GM12878 (cell line): ENCODE measurements around the gene M1AP. TPM values are rescaled to one million over a fixed set of nuclear protein-coding genes. Genes with fewer than 3 reads are reported as not detected.

Experiments
- BCL11A ChIP-seq: IDR thresholded peaks from 2 replicates; pipeline ENCODE4 v1.6.1; 2011; ENCODE audit warnings: low read depth, low read length
- E4F1 ChIP-seq: fragments of 450-650 bp; IDR thresholded peaks from 2 replicates; pipeline ENCODE4 v1.6.1; 2018; ENCODE audit warnings: borderline replicate concordance, mild to moderate bottlenecking; ENCODE audit not compliant: partially characterized antibody
- EP300 ChIP-seq, 2 experiments: fragments of 150-350 bp in 1 of 2; IDR thresholded peaks; 2 replicates each; pipeline ENCODE4 v1.6.1; 2011 to 2012; ENCODE audit warnings: low read depth in 2 of 2, low read length in 2 of 2, borderline replicate concordance in 1 of 2, improper control_type of control experiment in 1 of 2, inconsistent platforms in 1 of 2; ENCODE audit not compliant: control insufficient read depth in 1 of 2
- HCFC1 ChIP-seq: fragments of 150-350 bp; IDR thresholded peaks from 2 replicates; pipeline ENCODE4 v1.6.1; 2014; ENCODE audit warnings: low read length
- LARP7 ChIP-seq: fragments of 450-650 bp; IDR thresholded peaks from 2 replicates; pipeline ENCODE4 v1.6.1; 2017; ENCODE audit warnings: mild to moderate bottlenecking
- MEF2A ChIP-seq: IDR thresholded peaks from 2 replicates; pipeline ENCODE4 v1.6.1; 2011; ENCODE audit warnings: low read depth, mild to moderate bottlenecking, low read length, moderate library complexity; ENCODE audit not compliant: insufficient read depth
- MYC ChIP-seq: IDR thresholded peaks from 2 replicates; pipeline ENCODE4 v1.6.1; 2011; ENCODE audit warnings: mild to moderate bottlenecking, low read length, moderate library complexity, inconsistent platforms; ENCODE audit not compliant: insufficient read depth, insufficient replicate concordance, insufficient read length, severe bottlenecking
- NFIC ChIP-seq: IDR thresholded peaks from 2 replicates; pipeline ENCODE4 v1.6.1; 2012; ENCODE audit warnings: low read depth, mild to moderate bottlenecking, inconsistent platforms, low read length, moderate library complexity
- NFXL1 ChIP-seq: fragments of 450-650 bp; IDR thresholded peaks from 2 replicates; pipeline ENCODE4 v1.6.1; 2017; ENCODE audit warnings: antibody characterized with exemption, mild to moderate bottlenecking, borderline replicate concordance
- NFYA ChIP-seq: IDR thresholded peaks from 2 replicates; pipeline ENCODE4 v1.6.1; 2011; ENCODE audit warnings: low read depth, mild to moderate bottlenecking, low read length, improper control_type of control experiment, borderline replicate concordance
- NKRF ChIP-seq: fragments of 450-650 bp; conservative IDR thresholded peaks from 2 replicates; pipeline ENCODE4 v1.6.1; 2017; ENCODE audit warnings: mild to moderate bottlenecking, moderate library complexity
- NR2C1 ChIP-seq: fragments of 450-650 bp; IDR thresholded peaks from 2 replicates; pipeline ENCODE4 v1.6.1; 2017; ENCODE audit warnings: antibody characterized with exemption, mild to moderate bottlenecking, moderate library complexity
- POLR2AphosphoS2 ChIP-seq: IDR thresholded peaks from 2 replicates; pipeline ENCODE4 v1.6.1; 2011; ENCODE audit warnings: low read depth, mild to moderate bottlenecking, low read length, improper control_type of control experiment, moderate library complexity
- RAD21 ChIP-seq: IDR thresholded peaks from 2 replicates; pipeline ENCODE4 v1.6.1; 2011; ENCODE audit warnings: mild to moderate bottlenecking, low read depth, low read length, moderate library complexity; ENCODE audit not compliant: insufficient read depth
- RUNX3 ChIP-seq: IDR thresholded peaks from 2 replicates; pipeline ENCODE4 v1.6.1; 2012; ENCODE audit warnings: low read length, inconsistent platforms
- SMAD1 ChIP-seq: fragments of 450-650 bp; IDR thresholded peaks from 2 replicates; pipeline ENCODE4 v1.6.1; 2018; ENCODE audit warnings: mild to moderate bottlenecking, low read depth; ENCODE audit not compliant: partially characterized antibody
- SMAD5 ChIP-seq: IDR thresholded peaks from 2 replicates; pipeline ENCODE4 v1.6.1; 2016; ENCODE audit warnings: antibody characterized with exemption, low read depth
- TCF3 ChIP-seq: IDR thresholded peaks from 2 replicates; pipeline ENCODE4 v1.6.1; 2012; ENCODE audit warnings: low read depth, mild to moderate bottlenecking, low read length, borderline replicate concordance; ENCODE audit not compliant: insufficient read depth
- YY1 ChIP-seq: IDR thresholded peaks from 2 replicates; pipeline ENCODE4 v1.6.1; 2011; ENCODE audit warnings: low read depth, mild to moderate bottlenecking, low read length
- ZNF274 ChIP-seq: IDR thresholded peaks from one replicate; pipeline ENCODE4 v1.8.0; 2011; ENCODE audit not compliant: insufficient read length, insufficient read depth
- ZNF592 ChIP-seq: fragments of 450-650 bp; IDR thresholded peaks from 2 replicates; pipeline ENCODE4 v1.6.1; 2017; ENCODE audit warnings: mild to moderate bottlenecking, moderate library complexity
- ZSCAN29 ChIP-seq: fragments of 450-650 bp; IDR thresholded peaks from 2 replicates; pipeline ENCODE4 v1.6.1; 2017; ENCODE audit warnings: mild to moderate bottlenecking, moderate library complexity
- polyA plus RNA-seq, 11 experiments: library from polyadenylated mRNA; depleted of rRNA in 4 of 11; unstranded in 6 of 11; stranded (reverse) in 5 of 11; fragments of >200 nt; fragmentation: Nextera tagmentation in 4 of 11; fragmentation: Illumina TruSeq in 1 of 11; extraction: Ambion mirVana in 4 of 11; extraction: Trizol in 1 of 11; gene quantifications; 1 replicate in 1 of 11; 2 replicates in 10 of 11; pipeline versions ENCODE4 v1.2.1 to v1.2.3, GENCODE V29; 2011 to 2016; ENCODE audit warnings: inconsistent platforms in 2 of 11, missing spikeins in 2 of 11, low read depth in 1 of 11
- total RNA-seq, 4 experiments: library from RNA; depleted of rRNA in 3 of 4; stranded (reverse); fragments of >200 nt in 3 of 4; fragmentation: Illumina TruSeq in 1 of 4; extraction: Trizol in 1 of 4; gene quantifications; 2 replicates each; pipeline versions ENCODE4 v1.2.1 to v1.2.3, GENCODE V29; 2013 to 2021
- TF ChIP-seq, protein P1 (sequence below): IDR thresholded peaks from 2 replicates; pipeline ENCODE4 v1.6.1; 2011; ENCODE audit warnings: low read depth, low read length, improper control_type of control experiment, borderline replicate concordance

The M1AP gene
- total and polyA plus RNA-seq, 10 of the 15 experiments (the other 5 are each of a cell fraction or from before 2014, with no cell fraction given) = 0.04 to 0.32 (median 0.16) TPM; not detected in 4

GRCh38 chr2:74690571-74690970 lies 42.4 kb upstream of the M1AP start (continued):
- no peak for TF ChIP-seq SMAD1
- no peak for TF ChIP-seq MYC
- TF ChIP-seq EP300 (IDR thresholded peaks at IDR 0.05; ENCODE audit: borderline replicate concordance in 1 of 2, control insufficient read depth in 1 of 2, low read depth in 2 of 2, low read length in 2 of 2) = no peak
- no peak for TF ChIP-seq ZNF274
- no peak for TF ChIP-seq LARP7
- TF ChIP-seq, protein P1, sequence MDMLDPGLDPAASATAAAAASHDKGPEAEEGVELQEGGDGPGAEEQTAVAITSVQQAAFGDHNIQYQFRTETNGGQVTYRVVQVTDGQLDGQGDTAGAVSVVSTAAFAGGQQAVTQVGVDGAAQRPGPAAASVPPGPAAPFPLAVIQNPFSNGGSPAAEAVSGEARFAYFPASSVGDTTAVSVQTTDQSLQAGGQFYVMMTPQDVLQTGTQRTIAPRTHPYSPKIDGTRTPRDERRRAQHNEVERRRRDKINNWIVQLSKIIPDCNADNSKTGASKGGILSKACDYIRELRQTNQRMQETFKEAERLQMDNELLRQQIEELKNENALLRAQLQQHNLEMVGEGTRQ = no peak
- TF ChIP-seq TCF3 = no peak
- TF ChIP-seq YY1 = 0 out of 2 replicates have a peak, but pooled peaks have one; percentile 39
- no peak for TF ChIP-seq E4F1
- no peak for TF ChIP-seq HCFC1
- no peak for TF ChIP-seq ZSCAN29
- no peak for TF ChIP-seq NR2C1
- TF ChIP-seq SMAD5 = no peak
- no peak for TF ChIP-seq NFIC
- TF ChIP-seq NFYA = no peak
- TF ChIP-seq NKRF = no peak
- no peak for TF ChIP-seq POLR2AphosphoS2
- no peak for TF ChIP-seq NFXL1
- no peak for TF ChIP-seq BCL11A
- TF ChIP-seq MEF2A = no peak
- TF ChIP-seq RAD21 = peak; percentile 94
- TF ChIP-seq RUNX3 = no peak
- TF ChIP-seq ZNF592 = no peak
